ENCODE data around the gene GPX4. TPM values are rescaled to one million over a fixed set of nuclear protein-coding genes. Genes with fewer than 3 reads are reported as not detected.
"Not testable (repeated sequence)": the region's sequence is repeated elsewhere in the genome, so short reads cannot be mapped to it uniquely, and the experiment has no call there.

GPX4 gene
- total RNA-seq, 2 donors from 2014 or later = 152 to 157 TPM

DNA sequence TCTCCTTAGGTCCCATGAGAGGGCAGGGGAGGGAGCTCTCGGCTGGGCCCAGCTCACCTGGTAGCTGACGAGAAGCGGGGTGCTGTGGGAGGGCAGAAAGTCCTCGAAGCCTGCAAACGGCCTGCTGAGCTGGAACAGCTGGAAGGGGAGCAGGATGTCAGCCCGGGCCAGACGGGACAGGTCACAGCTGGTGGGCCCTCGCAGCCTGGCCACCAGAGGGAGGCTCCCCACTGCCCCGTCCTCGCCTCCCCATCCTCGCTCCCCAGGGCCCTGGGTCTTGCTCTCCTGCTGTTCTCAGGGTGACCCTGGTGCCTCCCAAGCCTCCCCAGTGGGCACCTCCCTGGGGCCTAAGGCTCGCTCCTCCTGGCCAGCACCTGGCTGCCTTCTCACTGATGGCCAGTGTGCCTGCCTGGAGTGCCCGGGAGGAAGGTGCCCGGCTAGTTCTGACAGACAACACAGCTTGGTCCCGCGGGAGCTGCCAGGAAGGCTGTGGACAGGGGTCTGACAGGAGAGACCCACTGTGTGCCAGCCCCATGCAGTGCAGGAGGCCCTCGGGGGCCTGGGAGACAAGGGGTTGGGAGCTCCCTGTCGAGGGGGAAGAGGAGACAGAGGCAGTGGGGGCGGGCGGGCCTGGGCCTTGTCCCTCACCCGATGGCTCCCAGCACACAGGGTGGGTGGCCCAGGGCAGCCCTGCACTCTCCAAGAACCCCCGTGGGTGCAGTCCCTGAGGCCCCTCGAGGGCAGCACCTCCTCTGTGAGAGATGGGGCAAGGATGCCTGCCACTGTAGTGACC is 20.3 kb downstream of the GPX4 start:
- no peak for DNase-seq

DNA sequence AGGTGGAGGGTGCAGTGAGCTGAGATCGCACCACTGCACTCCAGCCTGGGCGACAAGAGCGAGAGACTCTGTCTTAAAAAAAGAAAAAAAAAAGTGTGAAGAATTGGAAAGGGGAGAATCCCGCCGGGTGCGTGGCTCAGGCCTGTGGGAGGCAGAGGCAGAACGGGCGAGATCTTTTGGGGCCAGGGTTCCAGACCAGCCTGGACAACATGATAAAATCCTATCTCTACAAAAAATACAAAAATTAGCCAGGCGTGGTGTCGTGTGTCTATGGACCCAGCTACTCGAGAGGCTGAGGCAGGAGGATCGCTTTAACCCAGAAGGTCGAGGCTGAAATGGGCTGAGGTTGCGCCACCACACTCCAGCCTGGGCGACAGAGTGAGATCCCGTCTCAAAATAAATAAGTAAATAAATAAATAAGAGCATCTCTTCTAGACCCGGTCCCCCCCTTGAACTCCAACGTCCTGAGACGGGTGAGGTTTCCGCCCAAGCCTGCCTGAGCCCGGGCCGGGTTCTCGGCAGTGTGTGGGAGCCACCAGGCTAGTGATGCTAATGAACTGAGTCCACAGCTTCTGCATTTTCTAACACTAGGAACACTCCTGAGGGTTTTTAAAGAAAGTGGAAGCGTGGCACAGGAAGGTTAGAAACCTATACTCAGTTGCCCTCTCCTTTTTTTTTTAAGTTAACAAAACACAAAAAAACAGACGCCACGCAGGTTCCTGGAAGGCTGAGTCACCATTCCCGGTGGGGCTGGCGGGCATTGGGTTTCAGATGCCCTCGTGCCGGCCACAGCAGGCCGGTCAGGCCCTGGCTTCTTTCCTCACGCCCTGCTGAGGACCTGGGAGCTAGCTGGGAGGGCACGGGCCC is 22.0 kb downstream of the GPX4 start:
- H3K27ac ChIP-seq = no peak overlapping the region
- peaks cover 6% of the 10 kb centered on the region for H3K4me1 ChIP-seq
- H3K4me3 ChIP-seq = no peak overlapping the region
- intact Hi-C loops (cut with DNase I) = no loop called here
- no peaks in the 10 kb centered on the region for H3K27me3 ChIP-seq
- peaks cover 17 to 38% of the 10 kb centered on the region in 2 donors for H3K36me3 ChIP-seq (replicated peaks in 1 of 2; ENCODE audit: insufficient read depth in 1 of 2, low read depth in 2 of 2)
- H3K9me3 ChIP-seq = no peaks in the 10 kb centered on the region
- TF ChIP-seq, protein P1, sequence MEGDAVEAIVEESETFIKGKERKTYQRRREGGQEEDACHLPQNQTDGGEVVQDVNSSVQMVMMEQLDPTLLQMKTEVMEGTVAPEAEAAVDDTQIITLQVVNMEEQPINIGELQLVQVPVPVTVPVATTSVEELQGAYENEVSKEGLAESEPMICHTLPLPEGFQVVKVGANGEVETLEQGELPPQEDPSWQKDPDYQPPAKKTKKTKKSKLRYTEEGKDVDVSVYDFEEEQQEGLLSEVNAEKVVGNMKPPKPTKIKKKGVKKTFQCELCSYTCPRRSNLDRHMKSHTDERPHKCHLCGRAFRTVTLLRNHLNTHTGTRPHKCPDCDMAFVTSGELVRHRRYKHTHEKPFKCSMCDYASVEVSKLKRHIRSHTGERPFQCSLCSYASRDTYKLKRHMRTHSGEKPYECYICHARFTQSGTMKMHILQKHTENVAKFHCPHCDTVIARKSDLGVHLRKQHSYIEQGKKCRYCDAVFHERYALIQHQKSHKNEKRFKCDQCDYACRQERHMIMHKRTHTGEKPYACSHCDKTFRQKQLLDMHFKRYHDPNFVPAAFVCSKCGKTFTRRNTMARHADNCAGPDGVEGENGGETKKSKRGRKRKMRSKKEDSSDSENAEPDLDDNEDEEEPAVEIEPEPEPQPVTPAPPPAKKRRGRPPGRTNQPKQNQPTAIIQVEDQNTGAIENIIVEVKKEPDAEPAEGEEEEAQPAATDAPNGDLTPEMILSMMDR (IDR thresholded peaks at IDR 0.05) = no peak
- no peak for TF ChIP-seq POLR2A (IDR thresholded peaks at IDR 0.05)
- DNase-seq (no peak), ATAC-seq (no peak)
- WGBS, 2 donors = 85 to 90% methylated on average over 33 of the region's 33 CpGs

More for the DNA sequence above, 20.3 kb downstream of the GPX4 start:
- ATAC-seq = no peak
- H3K36me3 ChIP-seq (replicated peaks in 1 of 2; ENCODE audit: insufficient read depth in 1 of 2, low read depth in 2 of 2) = peaks cover 17 to 50% of the 10 kb centered on the region in 2 donors
- no peak for TF ChIP-seq POLR2A (IDR thresholded peaks at IDR 0.05)
- TF ChIP-seq, protein P1 (IDR thresholded peaks at IDR 0.05) = no peak
- H3K27ac ChIP-seq = no peak overlapping the region
- H3K4me1 ChIP-seq = no peaks in the 10 kb centered on the region
- H3K27me3 ChIP-seq = no peaks in the 10 kb centered on the region
- H3K9me3 ChIP-seq = no peaks in the 10 kb centered on the region
- H3K4me3 ChIP-seq = no peak overlapping the region
- WGBS, 2 donors = 82 to 100% methylated on average over 1 to 14 of the region's 23 CpGs
- intact Hi-C loops (cut with DNase I) = no loop called here

DNA sequence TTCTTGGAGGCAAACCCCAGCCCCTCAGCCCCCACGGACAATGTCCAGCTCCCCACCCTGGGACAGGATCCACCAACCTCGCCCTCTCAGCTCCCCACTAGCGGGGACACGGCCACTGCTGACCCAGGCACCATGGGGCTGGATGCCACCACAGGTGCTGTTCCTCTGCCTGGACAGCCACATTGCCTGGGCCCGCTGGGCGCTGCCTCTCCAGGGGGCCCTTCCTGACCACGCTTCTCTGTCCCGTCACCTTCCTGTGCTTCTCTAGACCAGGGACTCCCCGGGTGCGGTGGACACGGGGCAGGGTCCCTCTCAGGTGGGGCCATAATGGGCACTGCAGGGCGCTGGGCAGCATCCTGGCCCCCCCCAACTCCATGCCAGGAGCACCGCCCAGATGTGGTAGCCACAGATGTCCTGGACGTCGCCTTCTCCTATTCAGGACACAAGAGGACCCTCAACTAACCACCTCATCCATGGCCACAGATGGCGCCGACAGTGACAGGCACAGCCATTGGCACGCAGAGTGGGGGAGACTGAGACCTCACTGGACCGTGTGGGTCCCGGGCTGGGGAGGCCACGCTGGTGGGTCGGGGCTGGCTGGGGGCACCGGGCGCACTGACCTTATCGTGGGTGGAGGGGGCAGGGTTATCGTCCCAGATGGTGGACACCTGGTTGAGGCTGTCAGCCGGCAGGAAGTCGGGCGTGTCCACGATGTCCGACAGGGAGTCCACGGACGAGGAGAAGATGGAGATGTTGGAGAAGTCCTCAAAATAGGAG is 23.4 kb downstream of the GPX4 start:
- intact Hi-C loops (cut with DNase I) = no loop called here
- Histone ChIP-seq H3K4me3 (no peak overlapping the region), H3K4me1 (peaks cover 8% of the 10 kb centered on the region), H3K9me3 (no peaks in the 10 kb centered on the region), H3K36me3 (replicated peaks in 1 of 2; ENCODE audit: insufficient read depth in 1 of 2, low read depth in 2 of 2) (peaks cover 17 to 29% of the 10 kb centered on the region in 2 donors), H3K27ac (no peak overlapping the region), H3K27me3 (no peaks in the 10 kb centered on the region)
- ATAC-seq (no peak), DNase-seq (no peak)
- TF ChIP-seq POLR2A (IDR thresholded peaks at IDR 0.05) = no peak
- TF ChIP-seq, protein P1 (IDR thresholded peaks at IDR 0.05) = no peak
- 92 to 93% methylated on average over 23 to 33 of the region's 33 CpGs for WGBS, 2 donors

DNA sequence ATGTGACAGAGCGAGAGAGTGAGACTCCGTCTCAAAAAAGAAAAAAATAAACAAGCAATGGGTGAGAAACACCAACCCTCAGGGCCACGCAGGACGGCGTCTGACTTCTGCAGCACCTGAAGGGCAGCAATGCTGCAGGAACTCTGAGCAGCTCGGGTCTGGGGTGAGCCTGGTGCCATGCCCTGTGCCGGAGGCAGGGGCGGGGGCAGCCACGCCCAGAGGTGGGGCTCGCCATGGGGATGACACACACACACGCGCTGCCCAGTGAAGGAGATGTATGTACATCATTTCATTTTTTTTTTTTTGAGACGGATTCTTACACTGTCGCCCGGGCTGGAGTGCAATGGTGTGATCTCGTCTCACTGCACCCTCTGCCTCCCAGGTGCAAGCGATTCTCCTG is 24.3 kb downstream of the GPX4 start:
- peaks cover 17% of the 10 kb centered on the region for H3K4me1 ChIP-seq
- H3K36me3 ChIP-seq (replicated peaks in 1 of 2; ENCODE audit: insufficient read depth in 1 of 2, low read depth in 2 of 2) = peaks cover 17 to 21% of the 10 kb centered on the region in 2 donors
- WGBS, 2 donors = 94 to 97% methylated on average over 17 of the region's 17 CpGs
- H3K9me3 ChIP-seq = no peaks in the 10 kb centered on the region
- H3K27me3 ChIP-seq = no peaks in the 10 kb centered on the region
- no peak overlapping the region for H3K4me3 ChIP-seq
- TF ChIP-seq, protein P1 (IDR thresholded peaks at IDR 0.05) = no peak
- TF ChIP-seq POLR2A (IDR thresholded peaks at IDR 0.05) = no peak
- DNase-seq = no peak
- intact Hi-C loops (cut with DNase I) = no loop called here
- ATAC-seq = no peak
- no peak overlapping the region for H3K27ac ChIP-seq

DNA sequence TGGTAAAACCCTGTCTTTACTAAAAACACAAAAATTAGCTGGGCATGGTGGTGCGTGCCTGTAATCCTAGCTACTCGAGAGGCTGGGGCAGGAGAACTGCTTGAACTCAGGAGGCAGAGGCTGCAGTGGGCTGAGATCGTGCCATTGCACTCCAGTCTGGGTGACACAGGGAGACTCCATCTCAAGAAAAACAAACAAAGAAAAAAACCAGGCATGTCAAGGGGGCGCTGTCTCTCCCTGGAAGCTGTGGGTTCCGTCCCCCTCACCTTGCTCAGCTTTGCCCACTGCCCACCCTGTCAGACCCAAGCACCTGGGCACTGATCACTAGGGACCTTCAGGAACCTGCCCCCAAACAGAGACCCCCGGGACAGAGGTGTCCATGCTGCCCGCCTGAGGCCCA is 25.3 kb downstream of the GPX4 start:
- intact Hi-C loops (cut with DNase I); H3K9me3 ChIP-seq; ATAC-seq; H3K27me3 ChIP-seq; H3K4me3 ChIP-seq; H3K27ac ChIP-seq; DNase-seq: not testable (repeated sequence)
- Histone ChIP-seq H3K36me3 (replicated peaks in 1 of 2; ENCODE audit: insufficient read depth in 1 of 2, low read depth in 2 of 2) (peaks cover 8 to 14% of the 10 kb centered on the region in 2 donors), H3K4me1 (peaks cover 27% of the 10 kb centered on the region)
- 87 to 97% methylated on average over 4 to 7 of the region's 7 CpGs for WGBS, 2 donors

All from body of pancreas (tissue), 4 donors.